H1 (cell line): ENCODE data around the gene BLOC1S1. TPM values are rescaled to one million over a fixed set of nuclear protein-coding genes. Genes with fewer than 3 reads are reported as not detected.

Experiments used
- CTBP2 ChIP-seq: IDR thresholded peaks from 2 replicates; pipeline ENCODE4 v1.7.0; 2011; ENCODE audit warnings: borderline replicate concordance, mild to moderate bottlenecking, moderate library complexity, mixed read lengths, low read length; ENCODE audit not compliant: insufficient read depth, insufficient read length
- HDAC6 ChIP-seq: IDR thresholded peaks from one replicate; pipeline ENCODE4 v1.7.1; 2012; ENCODE audit warnings: low read depth, mild to moderate bottlenecking, inconsistent platforms, low read length, moderate library complexity
- POU5F1 ChIP-seq: IDR thresholded peaks from 2 replicates; pipeline ENCODE4 v1.6.1; 2011; ENCODE audit warnings: low read depth, mild to moderate bottlenecking, low read length, moderate library complexity
- SIRT6 ChIP-seq: IDR thresholded peaks from one replicate; pipeline ENCODE4 v1.7.1; 2012; ENCODE audit warnings: low read length, inconsistent platforms
- TAF7 ChIP-seq: optimal IDR thresholded peaks from 2 replicates; pipeline ENCODE3; 2011; ENCODE audit warnings: low read depth, mild to moderate bottlenecking, inconsistent platforms, low read length, moderate library complexity, borderline replicate concordance
- YY1 ChIP-seq: IDR thresholded peaks from 2 replicates; pipeline ENCODE4 v1.6.1; 2011; ENCODE audit warnings: low read depth, mild to moderate bottlenecking, low read length
- polyA plus RNA-seq, 7 experiments: library from polyadenylated mRNA; depleted of rRNA in 3 of 7; stranded (reverse) in 5 of 7; unstranded in 2 of 7; fragments of >200 nt in 5 of 7; fragments of 200-250 nt in 2 of 7; gene quantifications; 1 replicate in 5 of 7; 2 replicates in 1 of 7; 4 replicates in 1 of 7; pipeline versions ENCODE4 v1.2.1 to v1.2.3, GENCODE V29; 2011 to 2013; ENCODE audit warnings: missing spikeins in 2 of 7, mixed read lengths in 2 of 7
- total RNA-seq: library from RNA; stranded (reverse); fragmentation: NEBNext Ultra II Directional; extraction: Animal tissue kit (Norgen Biotek cat#: 25700); gene quantifications from 2 replicates; pipeline ENCODE4 v1.2.1, GENCODE V29; 2021
- TF ChIP-seq, protein P1 (sequence below): fragments of 300-600 bp; sonication (generic); IDR thresholded peaks from 2 replicates; pipeline ENCODE4 v1.7.1; 2012; ENCODE audit warnings: low read length, moderate library complexity, mild to moderate bottlenecking, inconsistent platforms; ENCODE audit not compliant: insufficient replicate concordance
- TF ChIP-seq, protein P2 (sequence below): IDR thresholded peaks from 2 replicates; pipeline ENCODE4 v1.6.1; 2012; ENCODE audit warnings: inconsistent platforms

The BLOC1S1 gene
- total and polyA plus RNA-seq, 2 of the 8 experiments (the other 6 are each of a cell fraction or from before 2014, with no cell fraction given), result 91.1 to 185 TPM

DNA sequence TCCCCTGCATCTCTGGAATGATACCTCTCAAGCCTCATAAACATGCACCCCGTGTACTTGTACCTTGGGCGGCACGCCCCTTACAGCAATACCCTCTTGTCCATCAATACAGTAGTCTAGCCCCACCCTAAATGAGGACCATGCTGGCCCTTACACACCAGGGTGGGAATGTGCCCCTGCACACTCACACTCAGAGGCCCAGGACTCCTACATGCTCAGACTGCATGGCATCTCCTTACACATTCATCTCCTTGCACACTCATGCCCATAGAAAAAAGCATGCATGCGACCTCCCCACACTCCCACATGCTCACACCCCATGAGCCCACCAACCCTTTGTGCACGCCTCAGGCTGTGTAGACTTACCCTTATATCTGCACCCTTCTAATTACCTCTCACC, 30.2 kb upstream of the BLOC1S1 start (continued):
- TF ChIP-seq, protein P1, sequence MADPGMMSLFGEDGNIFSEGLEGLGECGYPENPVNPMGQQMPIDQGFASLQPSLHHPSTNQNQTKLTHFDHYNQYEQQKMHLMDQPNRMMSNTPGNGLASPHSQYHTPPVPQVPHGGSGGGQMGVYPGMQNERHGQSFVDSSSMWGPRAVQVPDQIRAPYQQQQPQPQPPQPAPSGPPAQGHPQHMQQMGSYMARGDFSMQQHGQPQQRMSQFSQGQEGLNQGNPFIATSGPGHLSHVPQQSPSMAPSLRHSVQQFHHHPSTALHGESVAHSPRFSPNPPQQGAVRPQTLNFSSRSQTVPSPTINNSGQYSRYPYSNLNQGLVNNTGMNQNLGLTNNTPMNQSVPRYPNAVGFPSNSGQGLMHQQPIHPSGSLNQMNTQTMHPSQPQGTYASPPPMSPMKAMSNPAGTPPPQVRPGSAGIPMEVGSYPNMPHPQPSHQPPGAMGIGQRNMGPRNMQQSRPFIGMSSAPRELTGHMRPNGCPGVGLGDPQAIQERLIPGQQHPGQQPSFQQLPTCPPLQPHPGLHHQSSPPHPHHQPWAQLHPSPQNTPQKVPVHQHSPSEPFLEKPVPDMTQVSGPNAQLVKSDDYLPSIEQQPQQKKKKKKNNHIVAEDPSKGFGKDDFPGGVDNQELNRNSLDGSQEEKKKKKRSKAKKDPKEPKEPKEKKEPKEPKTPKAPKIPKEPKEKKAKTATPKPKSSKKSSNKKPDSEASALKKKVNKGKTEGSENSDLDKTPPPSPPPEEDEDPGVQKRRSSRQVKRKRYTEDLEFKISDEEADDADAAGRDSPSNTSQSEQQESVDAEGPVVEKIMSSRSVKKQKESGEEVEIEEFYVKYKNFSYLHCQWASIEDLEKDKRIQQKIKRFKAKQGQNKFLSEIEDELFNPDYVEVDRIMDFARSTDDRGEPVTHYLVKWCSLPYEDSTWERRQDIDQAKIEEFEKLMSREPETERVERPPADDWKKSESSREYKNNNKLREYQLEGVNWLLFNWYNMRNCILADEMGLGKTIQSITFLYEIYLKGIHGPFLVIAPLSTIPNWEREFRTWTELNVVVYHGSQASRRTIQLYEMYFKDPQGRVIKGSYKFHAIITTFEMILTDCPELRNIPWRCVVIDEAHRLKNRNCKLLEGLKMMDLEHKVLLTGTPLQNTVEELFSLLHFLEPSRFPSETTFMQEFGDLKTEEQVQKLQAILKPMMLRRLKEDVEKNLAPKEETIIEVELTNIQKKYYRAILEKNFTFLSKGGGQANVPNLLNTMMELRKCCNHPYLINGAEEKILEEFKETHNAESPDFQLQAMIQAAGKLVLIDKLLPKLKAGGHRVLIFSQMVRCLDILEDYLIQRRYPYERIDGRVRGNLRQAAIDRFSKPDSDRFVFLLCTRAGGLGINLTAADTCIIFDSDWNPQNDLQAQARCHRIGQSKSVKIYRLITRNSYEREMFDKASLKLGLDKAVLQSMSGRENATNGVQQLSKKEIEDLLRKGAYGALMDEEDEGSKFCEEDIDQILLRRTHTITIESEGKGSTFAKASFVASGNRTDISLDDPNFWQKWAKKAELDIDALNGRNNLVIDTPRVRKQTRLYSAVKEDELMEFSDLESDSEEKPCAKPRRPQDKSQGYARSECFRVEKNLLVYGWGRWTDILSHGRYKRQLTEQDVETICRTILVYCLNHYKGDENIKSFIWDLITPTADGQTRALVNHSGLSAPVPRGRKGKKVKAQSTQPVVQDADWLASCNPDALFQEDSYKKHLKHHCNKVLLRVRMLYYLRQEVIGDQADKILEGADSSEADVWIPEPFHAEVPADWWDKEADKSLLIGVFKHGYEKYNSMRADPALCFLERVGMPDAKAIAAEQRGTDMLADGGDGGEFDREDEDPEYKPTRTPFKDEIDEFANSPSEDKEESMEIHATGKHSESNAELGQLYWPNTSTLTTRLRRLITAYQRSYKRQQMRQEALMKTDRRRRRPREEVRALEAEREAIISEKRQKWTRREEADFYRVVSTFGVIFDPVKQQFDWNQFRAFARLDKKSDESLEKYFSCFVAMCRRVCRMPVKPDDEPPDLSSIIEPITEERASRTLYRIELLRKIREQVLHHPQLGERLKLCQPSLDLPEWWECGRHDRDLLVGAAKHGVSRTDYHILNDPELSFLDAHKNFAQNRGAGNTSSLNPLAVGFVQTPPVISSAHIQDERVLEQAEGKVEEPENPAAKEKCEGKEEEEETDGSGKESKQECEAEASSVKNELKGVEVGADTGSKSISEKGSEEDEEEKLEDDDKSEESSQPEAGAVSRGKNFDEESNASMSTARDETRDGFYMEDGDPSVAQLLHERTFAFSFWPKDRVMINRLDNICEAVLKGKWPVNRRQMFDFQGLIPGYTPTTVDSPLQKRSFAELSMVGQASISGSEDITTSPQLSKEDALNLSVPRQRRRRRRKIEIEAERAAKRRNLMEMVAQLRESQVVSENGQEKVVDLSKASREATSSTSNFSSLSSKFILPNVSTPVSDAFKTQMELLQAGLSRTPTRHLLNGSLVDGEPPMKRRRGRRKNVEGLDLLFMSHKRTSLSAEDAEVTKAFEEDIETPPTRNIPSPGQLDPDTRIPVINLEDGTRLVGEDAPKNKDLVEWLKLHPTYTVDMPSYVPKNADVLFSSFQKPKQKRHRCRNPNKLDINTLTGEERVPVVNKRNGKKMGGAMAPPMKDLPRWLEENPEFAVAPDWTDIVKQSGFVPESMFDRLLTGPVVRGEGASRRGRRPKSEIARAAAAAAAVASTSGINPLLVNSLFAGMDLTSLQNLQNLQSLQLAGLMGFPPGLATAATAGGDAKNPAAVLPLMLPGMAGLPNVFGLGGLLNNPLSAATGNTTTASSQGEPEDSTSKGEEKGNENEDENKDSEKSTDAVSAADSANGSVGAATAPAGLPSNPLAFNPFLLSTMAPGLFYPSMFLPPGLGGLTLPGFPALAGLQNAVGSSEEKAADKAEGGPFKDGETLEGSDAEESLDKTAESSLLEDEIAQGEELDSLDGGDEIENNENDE, result no peak
- no peak for TF ChIP-seq SIRT6
- TF ChIP-seq POU5F1, result no peak
- no peak for TF ChIP-seq CTBP2
- TF ChIP-seq, protein P2, sequence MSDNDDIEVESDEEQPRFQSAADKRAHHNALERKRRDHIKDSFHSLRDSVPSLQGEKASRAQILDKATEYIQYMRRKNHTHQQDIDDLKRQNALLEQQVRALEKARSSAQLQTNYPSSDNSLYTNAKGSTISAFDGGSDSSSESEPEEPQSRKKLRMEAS, result no peak
- no peak for TF ChIP-seq YY1
- no peak for TF ChIP-seq HDAC6
- no peak for TF ChIP-seq TAF7
